ENCODE data around the gene STK32B.
A peak's percentile ranks its signal among the peaks of the same experiment; 100 is the strongest.

The STK32B gene

DNA sequence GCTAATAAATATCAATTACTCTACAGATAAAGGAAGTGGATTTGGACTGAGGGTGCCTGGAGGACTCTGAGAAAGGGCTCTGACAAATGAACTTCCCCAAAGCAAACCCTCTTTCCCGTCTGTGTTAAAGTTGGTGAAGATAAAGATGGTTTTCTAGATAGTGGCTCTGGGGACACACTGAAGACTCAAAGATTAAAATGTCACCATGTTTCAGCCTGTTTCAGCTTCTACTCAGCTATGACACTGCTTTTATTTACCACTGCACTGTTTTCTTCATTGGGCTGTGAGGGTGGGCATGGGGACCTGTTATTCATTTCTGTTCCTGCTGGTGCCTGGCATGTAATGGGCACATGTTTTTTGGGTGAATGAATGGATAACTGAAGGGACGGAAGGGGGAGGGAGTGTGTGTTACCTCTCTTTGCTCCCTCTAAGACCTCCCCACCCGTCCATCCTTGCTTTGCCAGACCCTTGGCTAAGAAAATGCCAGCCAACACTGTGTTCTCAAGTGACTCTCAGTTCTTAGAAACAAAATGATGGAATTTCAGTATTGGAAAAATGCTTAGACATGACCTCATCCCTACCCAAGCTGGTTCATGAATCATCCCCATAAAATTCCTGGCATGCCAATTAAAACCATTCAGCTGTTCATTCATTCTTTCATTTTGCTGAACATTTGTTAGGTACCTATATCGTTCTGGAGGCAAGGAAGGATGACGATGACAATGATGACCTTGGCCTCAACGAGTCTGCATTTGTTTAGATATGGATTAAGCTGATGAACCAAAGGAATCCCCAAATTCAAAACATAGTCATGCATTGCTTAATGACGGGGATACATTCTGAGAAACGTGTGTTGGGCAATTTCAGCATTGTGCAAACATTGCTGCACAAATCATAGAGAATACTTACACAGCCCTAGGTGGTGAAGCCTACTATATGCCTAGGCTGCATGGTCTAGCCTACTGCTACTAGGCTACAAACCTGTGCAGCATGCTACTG lies 13.4 kb upstream of the STK32B start:
- Mint-ChIP-seq H3K9me3 (no peaks in the 10 kb centered on the region), H3K27ac (no peak overlapping the region), H3K27me3 (ENCODE audit: low read depth) (peaks cover 3% of the 10 kb centered on the region), H3K36me3 (ENCODE audit: low read depth) (no peaks in the 10 kb centered on the region), H3K4me1 (ENCODE audit: low read depth) (peaks cover 7% of the 10 kb centered on the region), H3K4me3 (no peak overlapping the region)
- no peak for DNase-seq (ENCODE audit: low spot score)

GRCh38 chr4:5039800-5040199 lies 11.5 kb upstream of the STK32B start:
- Mint-ChIP-seq H3K27ac (no peak overlapping the region), H3K4me3 (no peak overlapping the region), H3K4me1 (ENCODE audit: low read depth) (no peaks in the 10 kb centered on the region), H3K36me3 (ENCODE audit: low read depth) (no peaks in the 10 kb centered on the region), H3K27me3 (ENCODE audit: low read depth) (no peaks in the 10 kb centered on the region), H3K9me3 (no peaks in the 10 kb centered on the region)
- no peak for DNase-seq (ENCODE audit: low spot score)

DNA sequence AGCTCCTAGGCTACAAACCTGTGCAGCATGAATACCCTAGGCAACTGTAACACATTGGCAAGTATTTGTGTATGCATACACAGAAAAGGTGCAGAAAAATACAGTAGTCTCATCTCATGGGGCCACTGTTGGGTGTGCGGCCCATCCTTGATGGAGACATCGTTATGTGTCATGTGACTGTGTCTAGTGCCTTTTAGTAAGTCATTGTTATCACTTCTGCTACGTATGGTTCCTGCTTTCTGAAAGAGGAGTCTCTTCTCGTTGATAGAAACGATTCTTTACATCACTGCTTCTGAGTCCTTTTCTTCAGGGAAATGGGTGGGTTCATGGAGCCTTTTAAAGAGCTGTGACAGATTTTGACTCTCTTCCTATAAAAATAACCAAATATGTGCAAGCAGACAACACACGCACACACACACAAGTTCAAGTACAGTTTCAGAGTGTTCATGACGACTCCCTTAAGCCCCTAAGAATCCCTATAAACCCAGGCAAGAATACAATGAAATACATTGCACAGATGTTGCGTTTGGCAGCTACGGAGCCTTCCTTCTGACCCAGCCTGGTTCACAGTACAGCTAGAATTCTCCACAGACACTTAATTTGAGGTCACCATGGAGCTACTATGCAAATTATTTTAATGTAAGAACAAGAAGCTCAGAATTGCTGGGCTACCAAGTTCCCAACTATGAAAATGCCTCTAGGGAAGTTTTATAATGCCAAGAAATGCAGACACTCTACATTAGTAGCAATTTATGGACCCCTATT lies 10.2 kb upstream of the STK32B start:
- Mint-ChIP-seq H3K36me3 (ENCODE audit: low read depth) (no peaks in the 10 kb centered on the region), H3K9me3 (peaks cover 7% of the 10 kb centered on the region), H3K4me1 (ENCODE audit: low read depth) (no peaks in the 10 kb centered on the region), H3K4me3 (no peak overlapping the region), H3K27me3 (ENCODE audit: low read depth) (peaks cover 4% of the 10 kb centered on the region), H3K27ac (no peak overlapping the region)
- DNase-seq (ENCODE audit: low spot score), result no peak

DNA sequence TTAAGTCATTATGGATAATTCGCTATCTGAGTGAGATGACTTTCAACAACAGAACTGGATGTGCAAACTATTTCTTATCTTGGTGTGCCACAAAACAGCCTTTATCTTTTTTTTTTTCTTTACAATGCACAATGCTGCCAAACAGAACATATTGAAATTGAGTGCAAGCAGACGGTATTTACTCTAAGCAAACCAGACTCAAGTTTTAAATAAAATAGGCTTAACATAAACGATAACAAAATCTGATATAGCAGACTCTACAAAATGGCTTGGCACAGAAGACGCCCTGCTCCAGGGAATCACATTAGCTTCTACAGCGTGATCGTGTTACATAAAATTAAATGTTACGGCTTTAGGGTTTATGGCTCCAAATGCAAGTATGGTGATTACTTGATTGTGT lies 9.6 kb upstream of the STK32B start:
- Mint-ChIP-seq H3K27me3 (ENCODE audit: low read depth) (peaks cover 4% of the 10 kb centered on the region), H3K9me3 (peaks cover 9% of the 10 kb centered on the region), H3K36me3 (ENCODE audit: low read depth) (no peaks in the 10 kb centered on the region), H3K4me1 (ENCODE audit: low read depth) (no peaks in the 10 kb centered on the region), H3K27ac (no peak overlapping the region), H3K4me3 (no peak overlapping the region)
- DNase-seq (ENCODE audit: low spot score), result no peak

- H3K27ac Mint-ChIP-seq, result no peak overlapping the region
- DNase-seq (ENCODE audit: low spot score), result no peak
- H3K9me3 Mint-ChIP-seq, result peaks cover 9% of the 10 kb centered on the region
- H3K36me3 Mint-ChIP-seq (ENCODE audit: low read depth), result no peaks in the 10 kb centered on the region
- no peaks in the 10 kb centered on the region for H3K4me1 Mint-ChIP-seq (ENCODE audit: low read depth)
- no peak overlapping the region for H3K4me3 Mint-ChIP-seq
- peaks cover 9% of the 10 kb centered on the region for H3K27me3 Mint-ChIP-seq (ENCODE audit: low read depth)
These were observed 7.7 kb upstream of the STK32B start for GRCh38 chr4:5043579-5043978.

- Mint-ChIP-seq H3K27me3 (ENCODE audit: low read depth) (peaks cover 13% of the 10 kb centered on the region), H3K9me3 (peaks cover 9% of the 10 kb centered on the region), H3K4me1 (ENCODE audit: low read depth) (no peaks in the 10 kb centered on the region), H3K36me3 (ENCODE audit: low read depth) (no peaks in the 10 kb centered on the region), H3K27ac (no peak overlapping the region), H3K4me3 (no peak overlapping the region)
- no peak for DNase-seq (ENCODE audit: low spot score)
These were observed 6.9 kb upstream of the STK32B start for GRCh38 chr4:5044341-5044740.

- no peak overlapping the region for H3K4me3 Mint-ChIP-seq
- no peak for DNase-seq (ENCODE audit: low spot score)
- H3K9me3 Mint-ChIP-seq, result peaks cover 9% of the 10 kb centered on the region
- H3K36me3 Mint-ChIP-seq (ENCODE audit: low read depth), result no peaks in the 10 kb centered on the region
- no peak overlapping the region for H3K27ac Mint-ChIP-seq
- peaks cover 16% of the 10 kb centered on the region for H3K27me3 Mint-ChIP-seq (ENCODE audit: low read depth)
- no peaks in the 10 kb centered on the region for H3K4me1 Mint-ChIP-seq (ENCODE audit: low read depth)
These were observed 6.2 kb upstream of the STK32B start for GRCh38 chr4:5045097-5045496.

GRCh38 chr4:5048721-5049120 lies 2.6 kb upstream of the STK32B start:
- Mint-ChIP-seq H3K4me3 (no peak overlapping the region), H3K4me1 (ENCODE audit: low read depth) (peaks cover 3% of the 10 kb centered on the region), H3K27me3 (ENCODE audit: low read depth) (peaks cover 45% of the 10 kb centered on the region), H3K36me3 (ENCODE audit: low read depth) (no peaks in the 10 kb centered on the region), H3K27ac (no peak overlapping the region), H3K9me3 (peaks cover 9% of the 10 kb centered on the region)
- DNase-seq (ENCODE audit: low spot score), result no peak

DNA sequence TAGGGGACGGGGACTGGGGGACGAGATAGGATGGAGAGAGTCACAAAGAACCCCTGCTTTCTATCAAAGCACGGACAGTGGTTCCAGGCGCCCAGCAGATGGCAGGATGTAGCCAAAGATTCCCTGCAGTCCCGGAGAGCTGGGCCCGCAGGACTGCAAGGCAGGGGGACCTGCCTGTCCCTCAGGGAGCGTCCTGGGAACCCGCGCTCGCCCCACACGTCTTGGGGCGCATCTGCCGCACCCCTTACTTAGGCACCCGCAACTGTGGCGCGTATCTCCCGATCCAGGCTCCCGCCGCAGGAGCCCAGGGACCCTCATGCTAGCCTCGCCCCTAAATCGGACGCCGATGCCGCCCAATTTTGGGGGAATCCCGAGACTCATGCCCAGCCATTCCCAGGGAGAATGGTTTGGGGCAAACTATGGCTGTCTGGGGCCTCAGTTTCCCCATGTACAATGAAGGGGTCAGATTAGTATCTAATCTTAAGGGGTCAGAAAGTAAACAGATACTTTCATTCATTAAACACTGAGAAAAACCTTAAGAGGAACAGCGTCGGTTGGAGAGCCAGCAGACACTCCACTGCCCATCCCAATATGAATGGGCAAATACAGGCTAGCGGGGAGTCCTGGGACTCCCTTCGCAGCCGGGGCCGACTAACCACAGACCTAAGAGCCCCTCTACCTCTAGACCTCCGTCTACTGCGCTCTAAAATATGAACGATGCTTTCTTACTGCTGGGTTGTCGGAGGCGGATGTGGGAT lies 581 bp upstream of the STK32B start:
- peaks cover 5% of the 10 kb centered on the region for H3K9me3 Mint-ChIP-seq
- no peak for DNase-seq (ENCODE audit: low spot score)
- H3K4me1 Mint-ChIP-seq (ENCODE audit: low read depth), result peaks cover 3% of the 10 kb centered on the region
- H3K4me3 Mint-ChIP-seq, result peak overlapping the region; percentile 67
- H3K27ac Mint-ChIP-seq, result no peak overlapping the region
- no peaks in the 10 kb centered on the region for H3K36me3 Mint-ChIP-seq (ENCODE audit: low read depth)
- H3K27me3 Mint-ChIP-seq (ENCODE audit: low read depth), result peaks cover 48% of the 10 kb centered on the region

DNA sequence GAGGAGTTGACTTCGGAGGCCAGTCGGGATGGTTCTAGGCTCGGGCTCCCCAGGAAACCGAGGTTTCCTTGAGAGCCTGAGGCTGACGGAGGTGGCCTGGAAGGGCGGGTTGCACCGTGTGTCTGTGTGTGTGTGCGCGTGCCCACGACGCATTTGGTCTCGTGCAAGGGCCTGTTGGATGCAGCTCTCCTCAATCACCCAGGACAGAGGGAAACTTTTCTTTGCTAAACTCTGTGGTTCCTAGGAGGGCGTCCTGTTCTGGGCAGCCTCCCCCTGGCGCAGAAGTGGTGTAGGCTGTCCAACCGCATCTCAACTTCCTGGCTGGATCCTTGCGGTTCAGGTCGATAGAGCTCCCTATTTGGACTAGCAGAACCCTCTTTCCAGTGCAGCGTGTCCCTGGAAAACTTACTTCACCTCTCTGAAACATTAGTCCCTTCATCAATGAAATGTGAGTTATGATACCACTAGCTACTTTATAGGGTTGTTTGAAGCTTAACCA lies 973 bp downstream of the STK32B start:
- no peaks in the 10 kb centered on the region for H3K36me3 Mint-ChIP-seq (ENCODE audit: low read depth)
- H3K9me3 Mint-ChIP-seq, result no peaks in the 10 kb centered on the region
- peak overlapping the region; percentile 18 for H3K4me3 Mint-ChIP-seq
- H3K27me3 Mint-ChIP-seq (ENCODE audit: low read depth), result peaks cover 46% of the 10 kb centered on the region
- H3K27ac Mint-ChIP-seq, result no peak overlapping the region
- peaks cover 3% of the 10 kb centered on the region for H3K4me1 Mint-ChIP-seq (ENCODE audit: low read depth)
- no peak for DNase-seq (ENCODE audit: low spot score)

DNA sequence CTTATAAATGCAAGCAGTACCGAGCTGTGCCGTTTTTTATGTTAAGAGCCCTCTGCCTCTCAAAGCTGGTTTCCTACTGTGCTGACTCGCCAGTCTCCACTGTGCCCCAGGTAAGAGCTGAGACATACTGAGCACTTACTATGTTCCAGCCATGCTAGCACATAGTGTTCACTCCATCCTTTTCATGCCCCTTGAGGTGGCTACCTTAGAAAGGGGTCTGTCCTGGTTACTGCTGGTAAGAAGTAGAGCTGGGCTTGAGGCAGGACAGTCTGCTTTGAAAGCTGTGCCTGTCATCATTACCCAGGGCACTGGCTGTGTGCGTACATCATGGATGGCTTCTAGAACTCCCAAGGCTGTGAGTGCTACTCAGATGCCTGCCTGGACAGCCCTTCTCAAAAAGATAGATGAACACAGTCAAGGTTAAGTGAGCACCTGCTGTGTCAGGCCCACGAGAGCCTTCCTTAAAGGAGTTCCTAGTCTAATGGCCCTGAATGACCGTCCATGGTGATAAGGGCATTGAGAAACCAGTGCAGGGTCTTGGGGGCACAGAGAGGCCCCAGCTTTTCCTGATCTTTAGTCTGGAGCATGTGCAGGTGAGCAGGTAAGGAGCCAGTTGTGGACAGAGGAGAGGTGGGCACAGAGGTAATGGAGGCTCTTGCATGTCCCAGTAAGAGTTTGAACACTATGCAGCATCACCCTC lies 1.6 kb downstream of the STK32B start:
- no peak overlapping the region for H3K4me3 Mint-ChIP-seq
- no peaks in the 10 kb centered on the region for H3K9me3 Mint-ChIP-seq
- DNase-seq (ENCODE audit: low spot score), result no peak
- H3K4me1 Mint-ChIP-seq (ENCODE audit: low read depth), result peaks cover 3% of the 10 kb centered on the region
- no peaks in the 10 kb centered on the region for H3K36me3 Mint-ChIP-seq (ENCODE audit: low read depth)
- H3K27me3 Mint-ChIP-seq (ENCODE audit: low read depth), result peaks cover 43% of the 10 kb centered on the region
- H3K27ac Mint-ChIP-seq, result no peak overlapping the region

DNA sequence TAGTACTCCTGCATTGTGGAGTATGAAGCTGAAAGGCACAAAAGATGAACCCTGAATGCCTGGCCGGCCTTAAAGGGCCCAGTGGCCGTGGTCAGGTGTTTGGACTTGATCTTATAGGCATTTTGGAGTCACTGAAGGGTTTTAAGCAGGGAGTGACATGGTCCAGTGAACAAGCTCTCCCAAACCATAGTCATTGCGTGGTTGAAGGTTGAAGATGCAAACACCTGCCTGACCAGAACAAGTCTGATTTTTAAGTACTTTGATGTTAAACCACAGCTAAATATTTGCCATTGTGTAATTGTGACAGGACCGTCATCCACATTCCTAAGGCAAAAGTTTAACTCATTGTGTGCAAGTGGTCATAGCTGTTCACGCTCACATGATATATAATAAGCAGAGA lies 3.3 kb downstream of the STK32B start:
- DNase-seq (ENCODE audit: low spot score), result no peak
- Mint-ChIP-seq H3K4me1 (ENCODE audit: low read depth) (peaks cover 3% of the 10 kb centered on the region), H3K4me3 (no peak overlapping the region), H3K27me3 (ENCODE audit: low read depth) (peaks cover 37% of the 10 kb centered on the region), H3K36me3 (ENCODE audit: low read depth) (no peaks in the 10 kb centered on the region), H3K9me3 (no peaks in the 10 kb centered on the region), H3K27ac (no peak overlapping the region)

DNA sequence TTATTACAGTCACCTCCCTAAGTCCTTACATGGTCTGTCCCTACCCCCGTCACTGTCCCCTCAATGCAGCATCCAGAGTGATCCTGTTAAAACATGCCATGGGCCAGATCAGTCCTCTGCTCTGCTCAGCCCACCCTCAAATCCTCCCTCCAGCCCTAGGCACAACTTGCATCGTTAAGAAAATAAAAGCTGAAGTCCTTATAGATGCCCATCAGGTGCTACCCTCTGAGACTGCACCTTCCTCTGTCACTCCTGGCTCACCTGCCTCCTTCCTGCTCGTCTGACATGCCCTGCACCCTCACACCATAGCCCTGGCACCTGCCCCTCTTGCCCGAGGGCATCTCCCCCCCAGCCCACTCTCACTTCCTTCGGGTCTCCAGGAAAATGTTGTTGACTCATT lies 4.1 kb downstream of the STK32B start:
- no peak for DNase-seq (ENCODE audit: low spot score)
- H3K27ac Mint-ChIP-seq, result no peak overlapping the region
- H3K27me3 Mint-ChIP-seq (ENCODE audit: low read depth), result peaks cover 32% of the 10 kb centered on the region
- no peaks in the 10 kb centered on the region for H3K36me3 Mint-ChIP-seq (ENCODE audit: low read depth)
- H3K4me3 Mint-ChIP-seq, result no peak overlapping the region
- no peaks in the 10 kb centered on the region for H3K9me3 Mint-ChIP-seq
- H3K4me1 Mint-ChIP-seq (ENCODE audit: low read depth), result peaks cover 3% of the 10 kb centered on the region
